HG02938 (cell line): Measurements from ENCODE around the gene TRIM43B.
"Not testable (repeated sequence)": the region's sequence is repeated elsewhere in the genome, so short reads cannot be mapped to it uniquely, and the experiment has no call there.

Experiments used
- ATAC-seq: cut with Tn5 transposase; IDR thresholded peaks from one replicate; pipeline ENCODE4 v1.9.1; 2021; ENCODE audit warnings: mild to moderate bottlenecking, moderate library complexity; ENCODE audit not compliant: unreplicated experiment

Gene TRIM43B

GRCh38 chr2:95434507-95435076 lies 50.0 kb downstream of the TRIM43B start:
- ATAC-seq, result not testable (repeated sequence)

- ATAC-seq, result not testable (repeated sequence)
Measured at GRCh38 chr2:95433973-95434372, 50.6 kb downstream of the TRIM43B start.

- not testable (repeated sequence) for ATAC-seq
Measured at GRCh38 chr2:95433373-95433772, 51.2 kb downstream of the TRIM43B start.

- not testable (repeated sequence) for ATAC-seq
Measured at GRCh38 chr2:95429748-95430467, 54.6 kb downstream of the TRIM43B start.

GRCh38 chr2:95427196-95427867 lies 57.2 kb downstream of the TRIM43B start:
- ATAC-seq, result not testable (repeated sequence)
